PC-9 (cell line): ENCODE results near the gene NLE1.

Source experiments
- EZH2 ChIP-seq: fragments of 200-600 bp; sonication (generic); IDR thresholded peaks from 2 replicates; pipeline ENCODE4 v1.8.0; 2017; ENCODE audit warnings: antibody characterized with exemption, low read depth
- TF ChIP-seq, protein P1 (sequence below): fragments of 200-600 bp; sonication (generic); conservative IDR thresholded peaks from 2 replicates; pipeline ENCODE4 v1.6.1; 2017; ENCODE audit warnings: mixed run types, antibody characterized with exemption, mild to moderate bottlenecking, moderate library complexity

DNA sequence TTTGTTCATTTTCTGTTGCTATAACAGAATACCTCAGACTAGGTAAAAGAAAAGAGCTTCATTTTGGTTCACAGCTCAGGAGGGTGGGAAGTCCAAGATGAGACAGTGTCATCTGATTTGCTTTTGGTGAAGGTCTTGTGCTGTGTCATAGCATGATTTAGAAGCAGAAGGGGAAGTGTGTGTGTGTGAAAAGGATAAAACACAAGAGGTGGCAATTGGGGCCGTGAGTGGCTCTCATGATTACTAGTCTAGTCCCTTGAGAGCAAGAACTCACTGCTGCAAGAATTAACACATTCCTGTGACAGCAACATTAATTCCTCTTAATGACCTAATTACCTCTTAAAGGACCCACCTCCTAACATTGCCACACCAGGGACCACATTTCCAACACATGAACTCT, 43.7 kb upstream of the NLE1 start:
- TF ChIP-seq, protein P1, sequence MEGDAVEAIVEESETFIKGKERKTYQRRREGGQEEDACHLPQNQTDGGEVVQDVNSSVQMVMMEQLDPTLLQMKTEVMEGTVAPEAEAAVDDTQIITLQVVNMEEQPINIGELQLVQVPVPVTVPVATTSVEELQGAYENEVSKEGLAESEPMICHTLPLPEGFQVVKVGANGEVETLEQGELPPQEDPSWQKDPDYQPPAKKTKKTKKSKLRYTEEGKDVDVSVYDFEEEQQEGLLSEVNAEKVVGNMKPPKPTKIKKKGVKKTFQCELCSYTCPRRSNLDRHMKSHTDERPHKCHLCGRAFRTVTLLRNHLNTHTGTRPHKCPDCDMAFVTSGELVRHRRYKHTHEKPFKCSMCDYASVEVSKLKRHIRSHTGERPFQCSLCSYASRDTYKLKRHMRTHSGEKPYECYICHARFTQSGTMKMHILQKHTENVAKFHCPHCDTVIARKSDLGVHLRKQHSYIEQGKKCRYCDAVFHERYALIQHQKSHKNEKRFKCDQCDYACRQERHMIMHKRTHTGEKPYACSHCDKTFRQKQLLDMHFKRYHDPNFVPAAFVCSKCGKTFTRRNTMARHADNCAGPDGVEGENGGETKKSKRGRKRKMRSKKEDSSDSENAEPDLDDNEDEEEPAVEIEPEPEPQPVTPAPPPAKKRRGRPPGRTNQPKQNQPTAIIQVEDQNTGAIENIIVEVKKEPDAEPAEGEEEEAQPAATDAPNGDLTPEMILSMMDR, result no peak
- no peak for TF ChIP-seq EZH2
